ENCODE data around the gene OR51G1. TPM values are rescaled to one million over a fixed set of nuclear protein-coding genes. Genes with fewer than 3 reads are reported as not detected.
"Not testable (repeated sequence)": the region's sequence is repeated elsewhere in the genome, so short reads cannot be mapped to it uniquely, and the experiment has no call there.

Gene OR51G1, protein sequence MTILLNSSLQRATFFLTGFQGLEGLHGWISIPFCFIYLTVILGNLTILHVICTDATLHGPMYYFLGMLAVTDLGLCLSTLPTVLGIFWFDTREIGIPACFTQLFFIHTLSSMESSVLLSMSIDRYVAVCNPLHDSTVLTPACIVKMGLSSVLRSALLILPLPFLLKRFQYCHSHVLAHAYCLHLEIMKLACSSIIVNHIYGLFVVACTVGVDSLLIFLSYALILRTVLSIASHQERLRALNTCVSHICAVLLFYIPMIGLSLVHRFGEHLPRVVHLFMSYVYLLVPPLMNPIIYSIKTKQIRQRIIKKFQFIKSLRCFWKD
- not detected for total RNA-seq

DNA sequence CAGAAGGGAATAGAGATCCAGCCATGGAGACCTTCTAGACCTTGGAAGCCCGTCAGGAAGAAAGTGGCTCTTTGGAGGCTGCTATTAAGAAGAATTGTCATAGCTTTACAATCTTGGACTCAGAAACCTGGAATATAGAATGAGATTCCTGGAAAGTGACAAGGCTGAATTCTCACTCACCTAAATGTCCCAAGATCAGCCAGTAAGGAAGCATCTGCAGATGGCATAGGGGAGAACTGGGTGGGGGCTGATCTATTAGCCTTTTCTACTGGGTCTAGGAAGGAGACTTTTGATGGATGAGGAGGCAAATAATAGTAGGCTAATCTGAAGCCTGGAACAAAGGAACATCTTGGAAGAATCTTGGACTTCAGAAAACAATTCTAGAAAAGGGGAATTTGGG is at the start of gene OR51G1:
OR51G1 (minus strand) TSS at position 101 of the 400 bp plus-strand sequence; CDS start at position 101, 0 bp downstream.
- Mint-ChIP-seq H3K27ac (no peak within 1 kb of the TSS), H3K36me3 (no peaks in the 10 kb centered on the region)
- no peak for DNase-seq (ENCODE audit: low spot score)

DNA sequence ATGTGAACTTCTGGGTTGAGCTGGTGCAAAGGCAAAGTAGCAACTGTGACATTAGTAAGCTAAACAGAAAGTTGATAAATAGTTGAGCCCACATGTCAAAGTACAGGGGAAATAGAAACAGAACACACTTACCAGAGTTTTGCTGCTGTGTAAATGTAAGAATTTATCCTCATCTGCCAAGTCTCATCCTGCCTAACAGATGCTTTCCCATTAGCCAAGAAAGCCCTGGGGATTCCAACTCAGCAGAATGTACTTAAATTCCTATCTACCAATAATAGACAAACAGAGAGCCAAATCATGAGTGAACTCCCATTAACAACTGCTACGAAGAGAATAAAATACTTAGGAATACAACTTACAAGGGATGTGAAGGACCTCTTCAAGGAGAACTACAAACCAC is 38.7 kb upstream of the OR51G1 start:
- Mint-ChIP-seq H3K27ac (no peak overlapping the region), H3K4me1 (ENCODE audit: low read depth in 2 of 2) (no peaks in the 10 kb centered on the region), H3K9me3 (peaks cover 5% of the 10 kb centered on the region), H3K27me3 (no peaks in the 10 kb centered on the region), H3K36me3 (no peaks in the 10 kb centered on the region), H3K4me3 (no peak overlapping the region)
- ATAC-seq: no peak
- no peak for DNase-seq (ENCODE audit: low spot score)

More for the DNA sequence above, at the start of gene OR51G1:
- no peak for ATAC-seq
- Mint-ChIP-seq H3K4me3 (no peak within 1 kb of the TSS), H3K4me1 (ENCODE audit: low read depth in 2 of 2) (no peaks in the 10 kb centered on the region), H3K9me3 (peaks cover 3% of the 10 kb centered on the region), H3K27me3 (peaks cover 0 to 15% of the 10 kb centered on the region in 2 donors)

DNA sequence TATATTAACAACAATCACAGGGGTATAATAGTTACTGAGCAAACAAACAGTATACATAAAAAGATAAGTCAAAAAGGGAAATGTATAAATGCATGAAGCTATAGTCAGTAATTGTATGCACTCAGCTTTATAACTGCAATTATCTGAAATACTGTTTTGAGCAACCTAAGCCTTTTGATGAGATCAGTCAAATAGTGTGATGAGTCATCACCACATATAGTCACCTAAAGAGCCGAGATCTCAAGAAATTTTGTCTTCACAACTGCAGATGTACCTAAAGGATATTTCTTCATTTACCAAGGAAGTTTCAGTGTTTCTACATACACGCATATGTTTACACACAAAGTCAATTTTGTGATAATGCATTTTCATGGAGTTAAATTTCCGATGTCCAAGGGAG is 36.7 kb upstream of the OR51G1 start:
- Mint-ChIP-seq H3K27me3 (no peaks in the 10 kb centered on the region), H3K4me1 (ENCODE audit: low read depth in 2 of 2) (no peaks in the 10 kb centered on the region), H3K27ac (no peak overlapping the region), H3K9me3 (peaks cover 5% of the 10 kb centered on the region), H3K36me3 (no peaks in the 10 kb centered on the region), H3K4me3 (no peak overlapping the region)
- DNase-seq (ENCODE audit: low spot score) (no peak), ATAC-seq (no peak)

DNA sequence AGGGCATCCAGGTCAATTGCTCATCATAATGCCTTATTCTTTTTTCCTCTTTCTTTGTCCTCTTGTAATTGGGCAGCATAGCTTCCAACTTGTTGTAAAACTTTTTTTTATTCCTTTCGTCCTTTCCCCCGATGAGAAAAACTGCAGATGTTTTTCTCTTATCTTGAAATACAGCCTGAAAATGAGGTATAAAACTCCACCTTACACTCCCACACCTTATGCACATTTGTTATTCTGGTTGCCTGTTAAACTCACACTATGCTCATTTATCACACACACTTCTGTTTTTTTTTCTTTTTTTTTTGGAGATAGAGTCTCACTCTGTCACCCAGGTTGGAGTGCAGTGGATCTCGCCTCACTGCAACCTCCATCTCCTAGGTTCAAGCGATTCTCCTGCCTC is 33.3 kb upstream of the OR51G1 start:
- ATAC-seq: no peak
- H3K27ac Mint-ChIP-seq: no peak overlapping the region
- no peaks in the 10 kb centered on the region for H3K27me3 Mint-ChIP-seq
- H3K4me1 Mint-ChIP-seq (ENCODE audit: low read depth in 2 of 2): no peaks in the 10 kb centered on the region
- peaks cover 5% of the 10 kb centered on the region for H3K9me3 Mint-ChIP-seq
- H3K36me3 Mint-ChIP-seq: no peaks in the 10 kb centered on the region
- H3K4me3 Mint-ChIP-seq: no peak overlapping the region
- no peak for DNase-seq (ENCODE audit: low spot score)

DNA sequence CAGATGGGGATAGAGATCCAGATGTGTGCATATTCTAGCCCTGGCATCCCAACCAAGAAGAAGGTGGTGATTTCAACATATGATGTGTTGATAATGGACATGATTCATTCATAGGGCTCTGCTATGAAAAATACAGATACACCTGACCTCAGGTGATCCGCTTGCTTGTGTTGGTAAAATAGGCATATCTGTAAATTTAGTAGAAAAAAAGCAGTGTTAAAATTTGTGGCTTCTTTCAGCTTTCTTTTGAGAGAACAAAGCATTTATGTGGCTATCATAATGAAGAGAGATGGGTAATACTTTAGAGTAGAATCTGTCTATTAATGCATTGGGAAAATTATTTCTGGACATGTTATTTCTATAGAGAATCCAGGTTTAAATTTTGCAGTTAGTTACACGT is 31.5 kb upstream of the OR51G1 start, which contains the start of gene OR51A2:
OR51A2 (minus strand) TSS at position 101 of the 400 bp plus-strand sequence; CDS start at position 101, 0 bp downstream.
- not testable (repeated sequence) for DNase-seq (ENCODE audit: low spot score); H3K27me3 Mint-ChIP-seq; H3K36me3 Mint-ChIP-seq; H3K27ac Mint-ChIP-seq; H3K4me3 Mint-ChIP-seq; H3K4me1 Mint-ChIP-seq (ENCODE audit: low read depth in 2 of 2); H3K9me3 Mint-ChIP-seq; ATAC-seq

DNA sequence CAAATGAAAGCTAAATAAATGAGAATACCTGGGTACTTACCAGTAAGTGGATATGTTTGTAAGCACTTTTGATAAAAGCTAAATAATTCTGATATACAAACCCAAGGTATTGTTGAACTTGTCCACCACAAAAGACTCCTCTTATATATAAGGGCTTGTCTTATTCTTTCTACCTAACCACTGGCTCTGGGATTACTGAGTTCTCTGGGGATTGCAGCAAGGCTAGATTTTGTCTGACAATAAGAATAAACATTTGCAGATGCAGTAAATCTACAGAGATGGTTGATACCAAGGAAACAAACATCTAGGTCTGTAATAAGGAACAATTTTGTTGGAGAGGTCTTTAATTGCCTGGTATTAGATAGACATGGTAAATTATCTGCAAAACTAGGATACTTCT is 23.4 kb upstream of the OR51G1 start, which contains the start of gene OR51A4:
OR51A4 (minus strand) TSS at position 101 of the 400 bp plus-strand sequence. CDS start 505 bp downstream, outside the sequence.
- H3K9me3 Mint-ChIP-seq: no peaks in the 10 kb centered on the region
- ATAC-seq (no peak), DNase-seq (ENCODE audit: low spot score) (no peak)
- H3K4me1 Mint-ChIP-seq (ENCODE audit: low read depth in 2 of 2): no peaks in the 10 kb centered on the region
- no peak within 1 kb of the TSS for H3K27ac Mint-ChIP-seq
- H3K36me3 Mint-ChIP-seq: no peaks in the 10 kb centered on the region
- H3K27me3 Mint-ChIP-seq: no peaks in the 10 kb centered on the region
- H3K4me3 Mint-ChIP-seq: no peak within 1 kb of the TSS

DNA sequence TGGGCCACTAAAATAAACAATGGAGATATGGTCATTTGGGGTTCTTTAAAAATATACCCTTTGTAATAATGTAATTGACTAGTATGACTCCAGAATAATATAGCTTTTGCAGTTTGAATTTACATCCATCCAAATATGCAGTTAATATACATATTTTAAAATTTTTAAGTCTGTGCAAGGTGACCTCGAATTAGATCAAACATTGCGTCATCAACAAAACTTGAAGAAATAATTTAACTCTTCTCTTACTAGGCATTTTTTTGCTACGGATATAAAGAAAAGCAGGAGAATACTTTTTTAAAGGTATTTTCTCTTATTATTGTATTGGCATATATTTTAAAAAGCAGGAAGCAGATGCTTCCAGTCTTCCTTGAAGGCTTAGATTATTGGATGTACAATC is 12.6 kb upstream of the OR51G1 start:
- H3K9me3 Mint-ChIP-seq: peaks cover 6% of the 10 kb centered on the region
- H3K4me1 Mint-ChIP-seq (ENCODE audit: low read depth in 2 of 2): no peaks in the 10 kb centered on the region
- H3K36me3 Mint-ChIP-seq: no peaks in the 10 kb centered on the region
- ATAC-seq (no peak), DNase-seq (ENCODE audit: low spot score) (no peak)
- no peak overlapping the region for H3K27ac Mint-ChIP-seq
- no peaks in the 10 kb centered on the region for H3K27me3 Mint-ChIP-seq
- H3K4me3 Mint-ChIP-seq: no peak overlapping the region

DNA sequence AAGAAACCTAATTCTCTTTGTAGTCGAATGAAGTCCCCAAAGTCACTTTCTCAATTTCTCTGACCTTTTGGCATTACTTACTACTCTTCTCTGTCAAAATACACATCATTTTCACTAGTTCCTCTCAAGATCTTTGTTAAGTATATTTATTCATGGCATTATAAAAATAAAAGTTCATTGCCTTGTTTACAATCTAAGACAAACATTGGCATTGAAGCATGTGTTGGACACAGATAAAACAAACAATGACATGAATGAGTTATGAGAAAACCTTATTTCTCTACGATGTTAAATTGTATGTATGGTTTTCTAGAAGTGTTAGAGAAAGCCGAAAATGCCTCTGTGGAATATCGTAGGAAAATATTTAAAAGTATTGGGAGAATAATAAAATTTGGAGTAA is 8.6 kb upstream of the OR51G1 start:
- no peak overlapping the region for H3K4me3 Mint-ChIP-seq

DNA sequence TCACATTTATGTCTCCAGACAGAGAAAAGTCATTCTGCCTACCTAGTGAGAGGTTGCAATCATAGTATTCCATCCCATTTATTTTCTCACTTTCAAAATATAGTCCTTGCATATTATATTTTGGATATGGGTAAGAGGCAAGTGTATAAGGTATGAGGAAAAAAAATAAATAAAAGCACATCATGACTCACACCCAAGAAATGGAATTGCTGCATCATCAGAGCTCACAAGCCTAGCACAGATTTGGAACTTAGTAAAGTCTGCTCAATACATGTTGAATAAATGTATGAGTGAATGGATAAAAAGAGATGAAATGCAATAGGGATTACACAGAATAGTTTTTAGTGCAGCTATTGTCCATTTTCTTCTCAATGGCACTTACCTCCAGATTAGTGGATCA is 2.5 kb upstream of the OR51G1 start:
- Mint-ChIP-seq H3K27ac (no peak overlapping the region), H3K27me3 (peaks cover 0 to 15% of the 10 kb centered on the region in 2 donors), H3K4me1 (ENCODE audit: low read depth in 2 of 2) (no peaks in the 10 kb centered on the region), H3K36me3 (no peaks in the 10 kb centered on the region), H3K9me3 (peaks cover 3% of the 10 kb centered on the region), H3K4me3 (no peak overlapping the region)
- DNase-seq (ENCODE audit: low spot score) (no peak), ATAC-seq (no peak)

More for the DNA sequence above, 8.6 kb upstream of the OR51G1 start:
- Mint-ChIP-seq H3K27me3 (no peaks in the 10 kb centered on the region), H3K4me1 (ENCODE audit: low read depth in 2 of 2) (no peaks in the 10 kb centered on the region), H3K27ac (no peak overlapping the region), H3K36me3 (no peaks in the 10 kb centered on the region), H3K9me3 (peaks cover 5% of the 10 kb centered on the region)
- ATAC-seq (no peak), DNase-seq (ENCODE audit: low spot score) (no peak)

DNA sequence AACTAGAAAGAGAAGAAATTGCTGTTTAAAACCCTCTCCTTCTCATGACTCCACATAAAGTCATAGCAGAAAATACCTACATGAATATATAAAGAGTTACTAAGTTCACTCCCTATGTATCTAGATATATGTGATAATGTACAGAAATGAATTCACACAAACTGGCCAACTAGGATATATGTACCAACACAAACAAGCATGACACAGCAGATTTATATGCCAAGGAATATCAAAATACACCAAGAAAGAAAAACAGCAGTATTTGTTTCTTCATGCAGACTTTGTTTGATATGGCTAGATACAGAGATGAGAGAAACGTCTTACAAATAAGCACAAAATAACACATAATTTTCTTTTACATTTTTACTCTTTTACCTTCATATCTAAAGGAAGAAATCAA is 1.8 kb downstream of the OR51G1 start:
- Mint-ChIP-seq H3K36me3 (no peaks in the 10 kb centered on the region), H3K4me1 (ENCODE audit: low read depth in 2 of 2) (no peaks in the 10 kb centered on the region), H3K27me3 (peaks cover 0 to 15% of the 10 kb centered on the region in 2 donors), H3K9me3 (peaks cover 3% of the 10 kb centered on the region), H3K27ac (no peak overlapping the region), H3K4me3 (no peak overlapping the region)
- no peak for ATAC-seq
- no peak for DNase-seq (ENCODE audit: low spot score)

DNA sequence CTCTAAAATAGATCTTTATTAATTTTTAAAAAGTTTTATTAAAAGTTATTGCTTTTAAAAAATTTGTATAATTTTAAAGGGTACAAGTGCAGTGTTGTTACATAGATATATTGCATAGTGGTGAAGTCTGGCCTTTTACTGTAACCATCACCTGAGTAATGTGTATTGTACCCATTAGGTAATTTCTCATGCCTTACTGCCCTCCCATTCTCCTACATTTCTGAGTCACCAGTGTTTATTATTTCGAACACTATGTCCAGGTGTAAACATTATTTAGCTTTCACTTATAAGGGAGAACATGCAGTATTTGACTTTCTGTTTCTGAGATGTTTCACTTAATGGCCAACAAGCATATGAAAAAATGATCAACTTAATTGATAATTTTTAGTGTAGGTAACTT is 2.3 kb downstream of the OR51G1 start:
- Mint-ChIP-seq H3K36me3 (no peaks in the 10 kb centered on the region), H3K4me1 (ENCODE audit: low read depth in 2 of 2) (no peaks in the 10 kb centered on the region), H3K4me3 (no peak overlapping the region), H3K27me3 (peaks cover 0 to 15% of the 10 kb centered on the region in 2 donors), H3K9me3 (peaks cover 3% of the 10 kb centered on the region), H3K27ac (no peak overlapping the region)
- ATAC-seq: no peak
- DNase-seq (ENCODE audit: low spot score): no peak

DNA sequence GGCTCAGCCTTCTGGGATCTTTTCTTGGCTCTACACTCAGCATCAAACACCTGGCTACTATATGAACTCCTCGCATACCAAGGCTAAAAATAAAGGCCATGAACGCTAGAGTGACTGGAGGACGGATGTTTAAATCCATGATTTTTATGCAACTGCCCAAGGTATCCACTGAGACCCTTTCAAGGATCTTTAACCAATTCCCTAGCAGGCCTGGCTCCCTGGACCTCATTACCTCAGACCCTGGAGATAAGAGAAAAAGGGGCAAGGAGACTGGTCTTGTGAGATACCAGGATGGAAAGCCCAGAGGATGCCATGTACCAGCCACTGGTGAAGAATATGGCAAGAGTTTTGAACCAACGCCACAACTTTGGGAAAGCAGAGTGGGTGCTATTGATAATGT is 4.9 kb downstream of the OR51G1 start, which contains the start of gene OR51G2:
OR51G2 (minus strand) TSS at position 101 of the 400 bp plus-strand sequence. CDS start 3,687 bp downstream, outside the sequence.
- Mint-ChIP-seq H3K9me3 (peaks cover 6% of the 10 kb centered on the region), H3K4me3 (no peak within 1 kb of the TSS), H3K36me3 (no peaks in the 10 kb centered on the region), H3K27me3 (peaks cover 0 to 17% of the 10 kb centered on the region in 2 donors), H3K4me1 (ENCODE audit: low read depth in 2 of 2) (no peaks in the 10 kb centered on the region), H3K27ac (no peak within 1 kb of the TSS)
- DNase-seq (ENCODE audit: low spot score) (no peak), ATAC-seq (no peak)

DNA sequence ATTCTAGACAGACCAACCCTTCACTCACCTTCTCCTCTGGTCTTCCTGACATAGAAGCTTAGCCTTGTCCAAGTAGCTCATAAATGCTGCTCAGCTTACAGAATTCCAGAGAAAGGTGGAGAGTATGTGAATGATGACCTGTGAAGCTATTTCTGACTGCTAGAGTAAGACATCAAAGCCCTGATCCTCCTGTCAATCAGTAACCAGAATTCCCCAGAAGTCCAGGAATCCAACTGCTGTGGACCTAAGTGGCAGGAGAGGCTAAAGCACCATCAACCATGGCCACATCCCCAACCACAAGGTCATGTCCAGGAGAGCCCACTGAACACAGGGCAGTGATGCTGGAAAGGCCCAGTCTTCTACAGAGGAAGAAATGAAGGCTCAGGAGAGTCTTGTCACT is 7.6 kb downstream of the OR51G1 start:
- no peak overlapping the region for H3K4me3 Mint-ChIP-seq
- peaks cover 3% of the 10 kb centered on the region for H3K9me3 Mint-ChIP-seq
- no peaks in the 10 kb centered on the region for H3K4me1 Mint-ChIP-seq (ENCODE audit: low read depth in 2 of 2)
- no peaks in the 10 kb centered on the region for H3K36me3 Mint-ChIP-seq
- DNase-seq (ENCODE audit: low spot score) (no peak), ATAC-seq (no peak)
- H3K27me3 Mint-ChIP-seq: peaks cover 0 to 15% of the 10 kb centered on the region in 2 donors
- H3K27ac Mint-ChIP-seq: no peak overlapping the region

DNA sequence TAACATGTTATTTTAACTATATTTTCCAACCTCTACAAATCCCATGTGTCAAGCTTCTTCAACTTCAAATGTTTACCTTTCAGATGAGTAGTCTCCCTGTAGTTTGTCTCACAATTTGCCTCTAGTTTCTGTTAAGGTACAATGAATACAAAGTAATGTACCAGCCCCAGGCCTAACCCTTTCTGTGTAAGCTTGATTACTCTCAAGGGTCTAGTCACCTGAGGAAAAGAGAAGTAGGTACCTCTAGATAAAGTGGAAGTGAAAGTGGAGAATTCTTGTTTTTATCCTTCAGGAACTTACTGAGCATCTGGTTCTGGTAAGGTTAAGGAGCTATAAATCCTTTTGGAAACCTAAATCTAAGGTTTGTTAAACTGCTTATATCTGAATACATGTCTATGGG is 20.7 kb downstream of the OR51G1 start, which contains the start of gene OR51A7:
OR51A7 (plus strand) TSS at position 300 of the 400 bp plus-strand sequence. CDS start 3,587 bp downstream, outside the sequence.
- H3K27me3 Mint-ChIP-seq: peaks cover 0 to 18% of the 10 kb centered on the region in 2 donors
- DNase-seq (ENCODE audit: low spot score): no peak
- H3K36me3 Mint-ChIP-seq: no peaks in the 10 kb centered on the region
- no peak within 1 kb of the TSS for H3K27ac Mint-ChIP-seq
- H3K9me3 Mint-ChIP-seq: no peaks in the 10 kb centered on the region
- ATAC-seq: no peak
- H3K4me3 Mint-ChIP-seq: no peak within 1 kb of the TSS
- H3K4me1 Mint-ChIP-seq (ENCODE audit: low read depth in 2 of 2): no peaks in the 10 kb centered on the region
